DMS 273 (cell line): ENCODE data around the gene EFHD2.
"Not testable (repeated sequence)": the region's sequence is repeated elsewhere in the genome, so short reads cannot be mapped to it uniquely, and the experiment has no call there.

Source experiments
- DNase-seq: peaks from one replicate; lab custom pipeline; 2025; ENCODE audit not compliant: unreplicated experiment; lab: John Stamatoyannopoulos, UW

The EFHD2 gene

GRCh38 chr1:15388201-15388880 lies 21.3 kb upstream of the EFHD2 start:
- no peak for DNase-seq

- not testable (repeated sequence) for DNase-seq
Observed at GRCh38 chr1:15389828-15390227, 19.9 kb upstream of the EFHD2 start.

- no peak for DNase-seq
Observed at GRCh38 chr1:15390667-15391066, 19.0 kb upstream of the EFHD2 start.

GRCh38 chr1:15391366-15391765 lies 18.3 kb upstream of the EFHD2 start:
- no peak for DNase-seq

DNA sequence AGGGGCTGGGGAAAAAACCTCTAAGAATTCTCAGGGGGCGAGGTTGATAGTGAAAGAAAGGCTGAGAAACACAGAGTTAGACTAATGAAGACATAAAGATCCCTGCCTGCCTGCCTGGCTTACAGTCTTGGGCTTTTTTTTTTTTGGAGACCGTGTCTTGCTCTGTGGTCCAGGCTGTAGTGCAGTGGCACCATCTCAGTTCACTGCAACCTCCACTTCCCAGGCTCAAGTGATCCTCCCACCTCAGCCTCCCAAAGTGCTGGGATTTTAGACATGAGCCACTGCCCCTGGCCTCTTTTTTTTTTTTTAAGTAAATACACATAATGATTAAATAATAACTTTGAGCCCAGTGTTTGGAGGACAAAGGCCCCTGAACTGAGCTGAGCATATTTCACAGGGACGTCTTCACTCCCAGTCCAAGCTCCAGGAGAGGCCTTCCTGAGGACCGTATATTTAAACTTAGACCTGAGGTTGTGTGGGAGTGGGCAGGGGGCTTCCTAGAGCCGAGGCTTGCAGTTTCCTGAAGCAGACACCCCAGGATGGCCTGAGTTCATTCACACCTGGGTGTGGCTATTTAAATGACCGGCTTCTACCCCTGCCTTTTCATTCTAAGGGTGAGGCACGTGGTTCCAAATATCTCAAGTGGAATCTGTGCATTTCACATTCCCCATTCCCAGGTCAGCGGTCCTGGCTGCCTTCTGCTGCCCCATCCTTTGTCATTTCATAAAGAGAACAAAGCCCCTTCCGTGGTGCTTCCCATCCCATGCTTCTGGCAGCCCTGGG lies 16.0 kb upstream of the EFHD2 start:
- no peak for DNase-seq

DNA sequence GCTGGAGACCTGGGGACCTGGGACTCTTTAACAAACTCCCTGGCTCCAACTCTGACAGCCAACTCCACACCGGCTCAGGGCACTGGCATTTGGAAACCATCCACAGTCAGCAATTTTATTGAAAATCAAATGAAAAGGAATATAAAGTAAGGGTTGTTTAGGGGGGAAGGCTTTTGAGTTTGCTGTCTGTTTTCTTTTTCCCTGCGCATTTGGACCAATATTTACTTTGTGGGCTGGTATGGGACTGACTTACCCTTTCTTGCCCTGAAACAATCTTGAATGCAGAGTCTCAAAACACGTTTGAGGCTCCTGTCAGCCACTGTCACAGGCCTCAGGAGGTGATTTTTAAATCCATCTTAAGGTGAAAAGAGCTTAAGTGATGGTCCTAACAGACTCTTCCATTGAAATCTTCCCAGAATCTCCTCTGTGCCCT lies 15.4 kb upstream of the EFHD2 start:
- DNase-seq: no peak

DNA sequence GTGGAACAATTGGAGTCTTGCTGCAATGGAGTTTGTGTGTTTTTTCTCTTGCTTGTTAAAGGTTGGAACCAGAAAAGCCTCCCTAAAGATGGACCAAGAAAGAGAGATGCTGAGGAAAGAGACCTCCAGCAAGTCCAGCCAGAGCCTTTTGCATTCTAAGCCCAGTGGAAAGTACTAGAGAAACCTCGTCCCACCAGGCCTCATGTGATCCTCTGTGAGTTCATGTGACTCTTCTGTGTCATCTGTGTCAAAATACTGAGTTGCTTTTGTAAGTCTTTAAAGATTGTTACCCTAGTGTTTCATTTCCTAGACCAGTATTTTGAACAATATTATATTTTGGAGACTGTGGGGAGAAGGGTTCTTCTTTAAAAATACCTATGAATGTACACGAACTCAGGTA lies 12.5 kb upstream of the EFHD2 start:
- DNase-seq: no peak

- DNase-seq: no peak
Observed at GRCh38 chr1:15399710-15400109, 10.0 kb upstream of the EFHD2 start.

DNA sequence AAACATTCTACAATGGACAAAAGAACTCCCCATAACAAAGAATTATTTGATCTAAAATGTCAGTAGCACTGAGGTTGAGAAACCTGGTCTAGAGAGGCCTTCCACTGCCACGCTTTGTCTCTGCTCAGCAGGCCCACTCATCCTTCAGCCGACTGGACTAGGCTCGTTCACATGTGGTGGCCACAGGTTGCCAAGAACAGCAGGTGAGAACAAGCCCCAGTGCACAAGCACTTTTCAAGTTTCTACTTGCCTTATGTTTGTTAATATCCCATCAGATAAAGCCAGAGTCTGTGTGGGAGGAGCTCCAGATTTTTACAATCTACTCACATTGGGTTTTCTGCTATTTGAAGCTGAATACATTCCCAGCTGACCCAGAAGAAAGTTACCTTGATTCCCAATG lies 9.1 kb upstream of the EFHD2 start:
- DNase-seq: peak; percentile 89

DNA sequence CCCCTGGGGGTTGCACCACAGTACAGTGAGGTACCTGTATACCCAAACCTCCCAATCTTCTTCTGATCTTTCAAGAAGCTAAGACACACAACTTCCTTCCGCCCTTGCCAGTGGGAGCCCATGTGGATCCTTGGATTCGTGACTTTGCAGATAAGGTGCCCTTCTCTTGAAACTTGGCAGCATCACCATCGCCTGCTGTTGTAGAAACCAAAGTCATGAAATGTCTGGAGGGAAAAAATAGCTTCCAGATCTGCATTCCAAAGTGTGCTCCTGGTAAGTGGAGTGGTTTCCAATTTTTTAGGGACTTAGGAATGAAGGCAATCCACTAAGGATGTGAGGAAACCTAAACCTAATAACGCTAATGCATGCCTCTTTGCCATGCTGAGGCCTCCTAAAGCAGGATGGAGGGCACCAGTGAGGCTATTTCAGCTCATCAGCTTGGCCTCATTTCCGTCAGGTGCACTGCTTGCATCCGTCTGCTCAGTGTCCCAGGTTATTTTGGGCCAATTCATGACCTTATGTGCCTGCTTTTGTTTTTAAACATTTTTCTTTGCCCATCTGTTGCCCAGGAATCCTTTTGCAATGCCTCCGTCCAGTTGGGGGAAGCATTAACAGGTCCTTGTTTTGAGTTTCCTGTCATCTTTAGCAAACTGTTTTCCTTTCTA lies 8.2 kb upstream of the EFHD2 start:
- peak; percentile 69 for DNase-seq

GRCh38 chr1:15402809-15403450 lies 6.8 kb upstream of the EFHD2 start:
- no peak for DNase-seq

- DNase-seq: no peak
Observed at GRCh38 chr1:15403962-15404580, 5.6 kb upstream of the EFHD2 start.

- DNase-seq: no peak
Observed at GRCh38 chr1:15405106-15405850, 4.4 kb upstream of the EFHD2 start.

DNA sequence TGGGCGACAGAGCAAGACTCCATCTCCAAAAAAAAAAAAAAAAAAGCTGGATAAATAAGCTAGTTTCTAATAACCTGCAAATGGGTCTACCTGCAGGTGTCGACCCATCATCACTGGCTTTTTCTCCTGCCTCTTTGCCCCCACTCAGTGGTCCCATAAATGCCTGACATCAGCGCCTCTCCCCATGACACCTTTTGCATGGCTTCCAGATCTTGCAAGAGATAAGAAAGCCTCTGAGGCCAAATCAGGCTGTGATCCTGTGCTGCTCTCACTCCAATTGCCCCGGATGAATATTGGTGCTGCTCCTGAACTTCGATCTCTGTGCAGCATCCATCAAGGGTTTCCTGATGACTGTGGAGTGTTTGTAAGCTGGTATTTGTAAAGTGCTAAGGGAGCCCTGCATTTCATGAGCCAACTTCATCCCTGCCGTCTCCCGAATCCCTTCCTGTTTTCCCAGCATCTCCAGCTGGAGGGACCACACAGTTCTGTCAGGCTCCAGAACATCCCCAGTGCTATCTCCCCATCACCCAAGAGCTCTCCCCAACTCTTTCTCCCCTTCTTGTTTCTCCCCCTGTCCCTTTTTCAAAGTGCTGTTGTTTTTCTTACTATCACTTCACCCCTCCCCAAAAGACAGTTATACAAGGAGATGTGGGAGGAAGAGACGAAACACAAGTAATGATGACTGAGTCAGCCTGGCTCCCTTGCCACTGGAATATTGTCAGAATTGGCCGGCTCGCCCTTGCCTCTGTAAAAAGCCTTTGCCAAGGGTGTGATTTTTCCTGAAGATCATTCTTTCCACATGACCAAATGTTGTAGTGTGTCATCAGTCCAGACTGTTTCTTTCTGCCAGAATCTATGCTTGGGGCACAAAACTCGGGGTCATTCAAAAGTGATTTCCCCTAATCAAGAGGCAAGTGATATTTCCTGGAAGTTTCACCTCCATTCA lies 2.8 kb upstream of the EFHD2 start:
- DNase-seq: no peak

GRCh38 chr1:15407580-15407979 lies 2.1 kb upstream of the EFHD2 start:
- DNase-seq: no peak

DNA sequence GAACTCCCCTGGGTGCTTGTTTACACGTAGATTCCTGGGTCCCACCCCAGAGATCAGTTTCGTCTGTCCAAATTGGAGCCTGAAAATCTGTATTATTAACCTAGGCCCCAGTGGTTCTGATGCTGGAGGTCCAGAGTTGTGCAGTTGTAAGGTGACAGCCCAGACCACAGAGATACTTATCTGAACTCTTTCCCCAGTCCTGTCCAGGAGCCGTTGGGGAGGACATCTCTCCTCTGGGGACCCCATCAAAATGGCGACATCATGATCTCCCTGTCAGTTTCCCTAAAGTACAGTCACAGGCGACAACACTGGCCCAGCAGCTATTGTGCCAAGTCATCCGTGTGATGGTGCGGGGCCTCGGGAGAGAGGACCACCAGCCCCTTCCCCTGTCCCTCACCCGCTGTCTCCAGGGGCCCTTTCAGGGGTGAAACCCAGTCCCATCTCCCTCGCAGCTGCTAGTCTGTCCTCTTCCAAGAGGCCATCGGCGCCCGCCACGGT lies 749 bp upstream of the EFHD2 start:
- DNase-seq: no peak

DNA sequence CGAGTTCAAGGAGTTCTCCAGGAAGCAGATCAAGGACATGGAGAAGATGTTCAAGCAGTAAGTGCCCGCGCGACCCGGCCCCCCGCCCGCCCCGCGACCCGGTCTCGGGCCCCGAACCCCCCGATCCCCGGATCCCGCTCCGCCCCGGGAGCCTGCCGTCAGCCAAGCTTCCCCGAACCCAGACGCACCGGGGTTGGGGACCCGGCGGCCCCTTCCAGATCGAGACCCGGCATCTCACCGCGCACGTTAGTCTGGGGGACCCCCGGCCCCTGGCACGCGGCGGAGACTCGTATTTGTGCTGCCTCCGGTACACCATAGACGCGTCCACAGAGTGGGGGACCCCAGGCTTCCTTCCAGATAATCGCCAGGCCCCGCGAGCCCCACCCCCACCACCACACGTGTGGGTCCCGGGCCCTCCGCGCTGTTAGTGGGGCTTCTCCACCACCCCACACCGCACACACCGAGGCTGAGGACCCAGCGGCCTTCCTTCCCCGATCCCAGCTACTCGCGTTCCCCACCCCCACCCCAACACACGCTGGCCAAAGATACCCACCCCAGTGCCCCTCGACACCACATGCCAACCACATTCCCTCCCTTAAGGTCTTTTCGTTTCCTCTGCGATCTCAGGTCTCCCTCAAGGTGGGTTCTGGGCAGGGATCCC lies 665 bp downstream of the EFHD2 start:
- DNase-seq: peak; percentile 41

DNA sequence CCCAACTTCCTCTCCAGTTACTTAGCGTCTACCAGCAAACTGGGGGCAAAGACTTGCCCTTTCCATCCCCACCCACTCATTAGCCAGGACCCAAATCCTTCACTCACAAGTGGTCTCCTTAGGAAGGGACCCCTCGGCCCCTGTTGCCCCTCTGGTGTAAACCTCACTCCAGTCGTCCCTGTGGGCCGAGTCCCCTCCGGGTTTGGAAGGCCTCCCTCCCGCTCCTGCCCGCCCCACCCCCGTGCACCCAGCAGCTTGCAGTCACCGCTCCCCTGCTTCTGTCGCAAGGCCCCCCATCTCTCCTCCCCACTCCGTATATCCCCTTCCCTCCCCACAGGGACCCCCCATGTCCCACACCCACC lies 1.2 kb downstream of the EFHD2 start:
- no peak for DNase-seq
